ENCODE measurements around the gene TBC1D9. TPM values are rescaled to one million over a fixed set of nuclear protein-coding genes. Genes with fewer than 3 reads are reported as not detected.

TBC1D9 gene
- total RNA-seq, 1 donor from 2014 or later: 25.5 TPM

DNA sequence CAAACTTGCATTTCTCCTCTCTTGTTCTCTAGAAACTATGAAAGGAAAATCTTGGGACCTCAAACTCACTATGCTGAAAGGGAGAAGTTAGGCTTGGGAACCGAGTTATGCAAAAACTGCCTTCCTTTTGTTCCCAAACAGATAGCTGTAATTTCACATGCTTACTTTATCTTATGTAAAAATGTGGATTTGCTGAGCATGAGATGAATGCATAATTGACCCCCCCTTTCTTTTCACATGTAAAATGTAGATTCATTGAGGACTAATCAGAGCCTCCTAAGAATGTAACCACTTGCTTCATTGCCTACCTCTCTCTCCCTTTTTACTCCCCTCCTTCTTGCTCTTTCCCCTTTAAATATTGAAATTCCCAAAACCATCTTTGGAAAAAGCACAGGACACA lies 18.0 kb downstream of the TBC1D9 start:
- no peak overlapping the region for H3K27ac ChIP-seq
- TF ChIP-seq, protein P1, sequence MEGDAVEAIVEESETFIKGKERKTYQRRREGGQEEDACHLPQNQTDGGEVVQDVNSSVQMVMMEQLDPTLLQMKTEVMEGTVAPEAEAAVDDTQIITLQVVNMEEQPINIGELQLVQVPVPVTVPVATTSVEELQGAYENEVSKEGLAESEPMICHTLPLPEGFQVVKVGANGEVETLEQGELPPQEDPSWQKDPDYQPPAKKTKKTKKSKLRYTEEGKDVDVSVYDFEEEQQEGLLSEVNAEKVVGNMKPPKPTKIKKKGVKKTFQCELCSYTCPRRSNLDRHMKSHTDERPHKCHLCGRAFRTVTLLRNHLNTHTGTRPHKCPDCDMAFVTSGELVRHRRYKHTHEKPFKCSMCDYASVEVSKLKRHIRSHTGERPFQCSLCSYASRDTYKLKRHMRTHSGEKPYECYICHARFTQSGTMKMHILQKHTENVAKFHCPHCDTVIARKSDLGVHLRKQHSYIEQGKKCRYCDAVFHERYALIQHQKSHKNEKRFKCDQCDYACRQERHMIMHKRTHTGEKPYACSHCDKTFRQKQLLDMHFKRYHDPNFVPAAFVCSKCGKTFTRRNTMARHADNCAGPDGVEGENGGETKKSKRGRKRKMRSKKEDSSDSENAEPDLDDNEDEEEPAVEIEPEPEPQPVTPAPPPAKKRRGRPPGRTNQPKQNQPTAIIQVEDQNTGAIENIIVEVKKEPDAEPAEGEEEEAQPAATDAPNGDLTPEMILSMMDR (IDR thresholded peaks at IDR 0.05): no peak
- H3K9me3 ChIP-seq: no peaks in the 10 kb centered on the region
- no peaks in the 10 kb centered on the region for H3K27me3 ChIP-seq
- no peaks in the 10 kb centered on the region for H3K36me3 ChIP-seq
- DNase-seq (ENCODE audit: low spot score in 2 of 2): no peak
- intact Hi-C loops (cut with DNase I): no loop called here
- no peaks in the 10 kb centered on the region for H3K4me1 ChIP-seq
- H3K4me3 ChIP-seq: no peak overlapping the region

GRCh38 chr4:140736669-140737343 lies 19.4 kb downstream of the TBC1D9 start:
- Histone ChIP-seq H3K4me1 (no peaks in the 10 kb centered on the region), H3K4me3 (no peak overlapping the region), H3K9me3 (no peaks in the 10 kb centered on the region), H3K27ac (no peak overlapping the region), H3K36me3 (no peaks in the 10 kb centered on the region), H3K27me3 (no peaks in the 10 kb centered on the region)
- TF ChIP-seq, protein P1 (IDR thresholded peaks at IDR 0.05): no peak
- intact Hi-C loops (cut with DNase I): no loop called here
- DNase-seq (ENCODE audit: low spot score in 2 of 2): no peak

GRCh38 chr4:140735779-140736391 lies 20.3 kb downstream of the TBC1D9 start:
- Histone ChIP-seq H3K27ac (no peak overlapping the region), H3K27me3 (no peaks in the 10 kb centered on the region), H3K9me3 (no peaks in the 10 kb centered on the region), H3K36me3 (no peaks in the 10 kb centered on the region), H3K4me3 (no peak overlapping the region), H3K4me1 (no peaks in the 10 kb centered on the region)
- no peak for DNase-seq (ENCODE audit: low spot score in 2 of 2)
- TF ChIP-seq, protein P1 (IDR thresholded peaks at IDR 0.05): no peak
- intact Hi-C loops (cut with DNase I): no loop called here

DNA sequence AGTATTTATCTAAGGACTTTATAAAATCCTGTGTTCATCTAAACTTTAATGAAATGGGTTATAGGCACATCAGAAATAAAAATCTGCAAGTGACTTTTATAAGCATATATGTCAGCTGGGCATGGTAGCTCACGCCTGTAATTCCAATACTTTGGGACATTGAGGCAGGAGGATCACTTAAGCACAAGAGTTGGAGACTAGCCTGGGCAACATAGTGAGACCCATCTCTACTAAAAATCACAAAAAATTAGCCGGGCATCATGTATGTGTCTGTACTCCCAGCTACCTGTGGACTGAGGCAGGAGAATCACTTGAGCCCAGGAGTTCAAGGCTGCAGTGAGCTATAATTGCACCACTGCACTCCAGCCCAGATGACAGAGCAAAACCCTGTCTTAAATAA lies 20.9 kb downstream of the TBC1D9 start:
- Histone ChIP-seq H3K9me3 (no peaks in the 10 kb centered on the region), H3K4me3 (no peak overlapping the region), H3K27me3 (no peaks in the 10 kb centered on the region), H3K27ac (no peak overlapping the region), H3K4me1 (no peaks in the 10 kb centered on the region), H3K36me3 (no peaks in the 10 kb centered on the region)
- no peak for DNase-seq (ENCODE audit: low spot score in 2 of 2)
- TF ChIP-seq, protein P1 (IDR thresholded peaks at IDR 0.05): no peak
- intact Hi-C loops (cut with DNase I): no loop called here

DNA sequence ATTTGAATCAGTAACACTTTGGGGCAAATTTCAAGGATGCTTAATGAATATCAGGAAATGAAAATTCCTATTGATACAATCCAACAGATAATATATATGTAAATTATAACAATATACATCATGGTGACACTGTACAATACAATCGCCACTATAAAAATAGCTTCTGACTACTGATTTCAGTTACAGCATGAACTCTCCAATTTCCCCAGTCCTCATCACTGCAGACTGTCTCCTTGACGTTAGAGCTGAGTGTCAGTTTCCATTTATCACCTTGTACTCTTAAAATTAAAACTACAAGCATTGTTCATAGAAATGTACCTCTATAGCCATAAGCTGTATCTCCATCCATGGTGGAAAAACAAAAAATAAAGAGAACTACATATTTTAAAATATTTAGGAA lies 23.4 kb downstream of the TBC1D9 start:
- H3K27me3 ChIP-seq: no peaks in the 10 kb centered on the region
- H3K9me3 ChIP-seq: no peaks in the 10 kb centered on the region
- H3K4me1 ChIP-seq: no peaks in the 10 kb centered on the region
- H3K4me3 ChIP-seq: no peak overlapping the region
- TF ChIP-seq, protein P1 (IDR thresholded peaks at IDR 0.05): no peak
- DNase-seq (ENCODE audit: low spot score in 2 of 2): no peak
- intact Hi-C loops (cut with DNase I): no loop called here
- no peak overlapping the region for H3K27ac ChIP-seq
- H3K36me3 ChIP-seq: no peaks in the 10 kb centered on the region
